VCaP (cell line): ENCODE results near the gene SGF29.
"Not testable (repeated sequence)": the region's sequence is repeated elsewhere in the genome, so short reads cannot be mapped to it uniquely, and the experiment has no call there.

Experiments
- H3K27ac ChIP-seq: fragments of 450-650 bp; 2 replicates; pipeline ENCODE4 v1.5.1; 2017
- TF ChIP-seq, protein P1 (sequence below): fragments of 450-650 bp; conservative IDR thresholded peaks from 2 replicates; pipeline ENCODE4 v1.5.1; 2017; ENCODE audit warnings: mild to moderate bottlenecking, moderate library complexity

Gene SGF29

GRCh38 chr16:28589069-28589468, 35.3 kb downstream of the SGF29 start:
- TF ChIP-seq, protein P1, sequence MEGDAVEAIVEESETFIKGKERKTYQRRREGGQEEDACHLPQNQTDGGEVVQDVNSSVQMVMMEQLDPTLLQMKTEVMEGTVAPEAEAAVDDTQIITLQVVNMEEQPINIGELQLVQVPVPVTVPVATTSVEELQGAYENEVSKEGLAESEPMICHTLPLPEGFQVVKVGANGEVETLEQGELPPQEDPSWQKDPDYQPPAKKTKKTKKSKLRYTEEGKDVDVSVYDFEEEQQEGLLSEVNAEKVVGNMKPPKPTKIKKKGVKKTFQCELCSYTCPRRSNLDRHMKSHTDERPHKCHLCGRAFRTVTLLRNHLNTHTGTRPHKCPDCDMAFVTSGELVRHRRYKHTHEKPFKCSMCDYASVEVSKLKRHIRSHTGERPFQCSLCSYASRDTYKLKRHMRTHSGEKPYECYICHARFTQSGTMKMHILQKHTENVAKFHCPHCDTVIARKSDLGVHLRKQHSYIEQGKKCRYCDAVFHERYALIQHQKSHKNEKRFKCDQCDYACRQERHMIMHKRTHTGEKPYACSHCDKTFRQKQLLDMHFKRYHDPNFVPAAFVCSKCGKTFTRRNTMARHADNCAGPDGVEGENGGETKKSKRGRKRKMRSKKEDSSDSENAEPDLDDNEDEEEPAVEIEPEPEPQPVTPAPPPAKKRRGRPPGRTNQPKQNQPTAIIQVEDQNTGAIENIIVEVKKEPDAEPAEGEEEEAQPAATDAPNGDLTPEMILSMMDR = no peak

GRCh38 chr16:28589930-28590329, 36.2 kb downstream of the SGF29 start:
- H3K27ac ChIP-seq = no peak overlapping the region
- TF ChIP-seq, protein P1 = no peak

More at GRCh38 chr16:28589069-28589468, 35.3 kb downstream of the SGF29 start:
- H3K27ac ChIP-seq = no peak overlapping the region

GRCh38 chr16:28590384-28591340, 36.9 kb downstream of the SGF29 start:
- H3K27ac ChIP-seq = no peak overlapping the region
- TF ChIP-seq, protein P1 = no peak

GRCh38 chr16:28591355-28591754, 37.6 kb downstream of the SGF29 start:
- no peak overlapping the region for H3K27ac ChIP-seq
- TF ChIP-seq, protein P1 = no peak

DNA sequence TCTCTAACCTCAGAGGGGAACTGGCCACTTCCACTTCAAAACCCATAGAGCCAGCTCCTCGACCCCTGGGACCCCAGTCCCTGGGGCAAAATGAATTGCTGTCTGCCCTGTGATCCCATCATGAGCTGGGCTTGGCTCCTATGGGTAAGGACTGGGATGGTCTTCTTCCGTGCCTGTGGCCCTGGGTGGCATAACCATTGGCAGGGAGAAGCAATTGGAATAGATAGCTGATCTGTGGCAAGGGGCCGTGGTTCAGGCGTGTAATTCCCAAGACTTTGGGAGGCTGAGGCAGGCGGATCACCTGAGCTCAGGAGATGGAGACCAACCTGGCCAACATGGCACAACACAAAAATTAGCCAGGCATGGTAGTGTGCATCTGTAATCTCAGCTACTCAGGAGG, 38.8 kb downstream of the SGF29 start:
- no peak overlapping the region for H3K27ac ChIP-seq
- TF ChIP-seq, protein P1 = no peak

- TF ChIP-seq, protein P1 = no peak
Measured at GRCh38 chr16:28592979-28593553, 39.3 kb downstream of the SGF29 start.

GRCh38 chr16:28595451-28595850, 41.7 kb downstream of the SGF29 start:
- not testable (repeated sequence) for H3K27ac ChIP-seq

More at GRCh38 chr16:28592979-28593553, 39.3 kb downstream of the SGF29 start:
- H3K27ac ChIP-seq = no peak overlapping the region
